Neural progenitor cell (in vitro differentiated cells): ENCODE results near the gene ABCC10. TPM values are rescaled to one million over a fixed set of nuclear protein-coding genes. Genes with fewer than 3 reads are reported as not detected.
"Not testable (repeated sequence)": the region's sequence is repeated elsewhere in the genome, so short reads cannot be mapped to it uniquely, and the experiment has no call there.

ENCODE experiments used
- DNase-seq: peaks from one replicate; pipeline ENCODE4 v3.0.0-alpha.2; 2016; ENCODE audit warnings: low spot score
- H2AFZ ChIP-seq: fragments of 200-600 bp; sonication (generic); replicated peaks from 2 replicates; pipeline ENCODE4 v1.6.1; 2016; ENCODE audit warnings: antibody characterized with exemption
- H3F3A ChIP-seq: fragments of 200-600 bp; sonication (generic); 2 replicates; pipeline ENCODE4 v1.6.1; 2016; ENCODE audit warnings: antibody characterized with exemption, low read depth
- H3K27ac ChIP-seq: fragments of 200-600 bp; sonication (generic); 2 replicates; pipeline ENCODE4 v1.5.1; 2016; ENCODE audit warnings: mild to moderate bottlenecking
- H3K27me3 ChIP-seq: fragments of 200-600 bp; sonication (generic); 2 replicates; pipeline ENCODE4 v1.6.1; 2016; ENCODE audit warnings: mild to moderate bottlenecking, moderate library complexity
- H3K36me3 ChIP-seq: fragments of 200-600 bp; sonication (generic); 2 replicates; pipeline ENCODE4 v1.5.1; 2016
- H3K4me1 ChIP-seq: fragments of 200-600 bp; sonication (generic); 2 replicates; pipeline ENCODE4 v1.6.1; 2016; ENCODE audit warnings: mixed run types
- H3K4me2 ChIP-seq: fragments of 200-600 bp; sonication (generic); 2 replicates; pipeline ENCODE4 v1.6.1; 2016
- H3K4me3 ChIP-seq: fragments of 200-600 bp; sonication (generic); 2 replicates; pipeline ENCODE4 v1.5.1; 2016
- H3K79me2 ChIP-seq: fragments of 200-600 bp; sonication (generic); 2 replicates; pipeline ENCODE4 v1.6.1; 2016; ENCODE audit warnings: low read depth
- H3K9ac ChIP-seq: fragments of 200-600 bp; sonication (generic); 2 replicates; pipeline ENCODE4 v1.6.1; 2016
- H3K9me3 ChIP-seq: fragments of 200-600 bp; sonication (generic); 2 replicates; pipeline ENCODE4 v1.5.1; 2016; ENCODE audit warnings: low read depth
- H4K20me1 ChIP-seq: fragments of 200-600 bp; sonication (generic); 2 replicates; pipeline ENCODE4 v1.6.1; 2016; ENCODE audit warnings: low read depth
- H3K27ac Mint-ChIP-seq: 3 replicates; pipeline ENCODE4 v1.8.0; 2021; ENCODE audit warnings: mixed read lengths
- H3K27me3 Mint-ChIP-seq: 2 replicates; pipeline ENCODE4 v1.8.0; 2022; ENCODE audit warnings: low read depth, mild to moderate bottlenecking, inconsistent platforms, moderate library complexity, mixed read lengths; ENCODE audit not compliant: insufficient read depth
- H3K36me3 Mint-ChIP-seq: 3 replicates; pipeline ENCODE4 v1.8.0; 2021; ENCODE audit warnings: mixed read lengths
- H3K4me1 Mint-ChIP-seq: 3 replicates; pipeline ENCODE4 v1.8.0; 2021; ENCODE audit warnings: mixed read lengths
- H3K4me3 Mint-ChIP-seq: 3 replicates; pipeline ENCODE4 v1.8.0; 2021; ENCODE audit warnings: mild to moderate bottlenecking, moderate library complexity, mixed read lengths
- H3K9me3 Mint-ChIP-seq: 3 replicates; pipeline ENCODE4 v1.8.0; 2020; ENCODE audit warnings: mixed read lengths
- CTCF ChIP-seq: fragments of 200-600 bp; sonication (generic); IDR thresholded peaks from 2 replicates; pipeline ENCODE4 v1.5.1; 2017; ENCODE audit warnings: antibody characterized with exemption, mild to moderate bottlenecking
- EZH2 ChIP-seq: fragments of 200-600 bp; sonication (generic); IDR thresholded peaks from 2 replicates; pipeline ENCODE4 v1.6.1; 2017; ENCODE audit warnings: antibody characterized with exemption, mild to moderate bottlenecking, moderate library complexity
- EZH2phosphoT487 ChIP-seq: fragments of 200-600 bp; sonication (generic); IDR thresholded peaks from 2 replicates; pipeline ENCODE4 v1.6.1; 2017; ENCODE audit warnings: antibody characterized with exemption
- total RNA-seq: library from RNA; depleted of rRNA; stranded (reverse); fragments of >200 nt; gene quantifications from 2 replicates; pipeline ENCODE4 v1.2.3, GENCODE V29; 2015; ENCODE audit warnings: low replicate concordance

The ABCC10 gene
- total RNA-seq, 1 donor from 2014 or later = 10.1 TPM

GRCh38 chr6:43421831-43422230 lies 5.5 kb upstream of the ABCC10 start:
- H3K27me3 ChIP-seq = peaks cover 17% of the 10 kb centered on the region
- Mint-ChIP-seq H3K4me1 (no peaks in the 10 kb centered on the region), H3K36me3 (no peaks in the 10 kb centered on the region), H3K27me3 (peaks cover 10% of the 10 kb centered on the region), H3K27ac (no peak overlapping the region), H3K4me3 (no peak overlapping the region), H3K9me3 (peaks cover 7% of the 10 kb centered on the region)
- H3K4me3 ChIP-seq = no peak overlapping the region
- H3K79me2 ChIP-seq = no peaks in the 10 kb centered on the region
- no peak for DNase-seq
- H2AFZ ChIP-seq = no peak overlapping the region
- H3K4me2 ChIP-seq = no peak overlapping the region
- H3F3A ChIP-seq = peaks cover 1% of the 10 kb centered on the region
- TF ChIP-seq CTCF (no peak), EZH2phosphoT487 (no peak), EZH2 (no peak)
- H3K36me3 ChIP-seq = no peaks in the 10 kb centered on the region
- no peaks in the 10 kb centered on the region for H3K4me1 ChIP-seq
- no peaks in the 10 kb centered on the region for H4K20me1 ChIP-seq
- H3K27ac ChIP-seq = no peak overlapping the region
- H3K9ac ChIP-seq = no peak overlapping the region
- H3K9me3 ChIP-seq = no peaks in the 10 kb centered on the region

GRCh38 chr6:43425083-43425482 lies 2.3 kb upstream of the ABCC10 start:
- H3K36me3 ChIP-seq, H3K27ac ChIP-seq, H3K9me3 Mint-ChIP-seq: not testable (repeated sequence)

GRCh38 chr6:43426928-43427405 lies 374 bp upstream of the ABCC10 start:
- peaks cover 9% of the 10 kb centered on the region for H3K4me1 ChIP-seq
- no peaks in the 10 kb centered on the region for H4K20me1 ChIP-seq
- H3K79me2 ChIP-seq = peaks cover 18% of the 10 kb centered on the region
- Mint-ChIP-seq H3K4me1 (peaks cover 15% of the 10 kb centered on the region), H3K9me3 (peaks cover 8% of the 10 kb centered on the region), H3K4me3 (peak overlapping the region; percentile 91), H3K27ac (peak overlapping the region; percentile 63), H3K36me3 (peaks cover 5% of the 10 kb centered on the region), H3K27me3 (peaks cover 4% of the 10 kb centered on the region)
- peak overlapping the region; percentile 95 for H2AFZ ChIP-seq
- no peaks in the 10 kb centered on the region for H3K27me3 ChIP-seq
- H3K9ac ChIP-seq = no peak overlapping the region
- no peaks in the 10 kb centered on the region for H3K36me3 ChIP-seq
- H3F3A ChIP-seq = peaks cover 13% of the 10 kb centered on the region
- no peaks in the 10 kb centered on the region for H3K9me3 ChIP-seq
- no peak overlapping the region for H3K27ac ChIP-seq
- no peak for TF ChIP-seq CTCF
- peak overlapping the region; percentile 92 for H3K4me3 ChIP-seq
- no peak for DNase-seq
- peak overlapping the region; percentile 85 for H3K4me2 ChIP-seq

More at GRCh38 chr6:43425083-43425482, 2.3 kb upstream of the ABCC10 start:
- H3K9me3 ChIP-seq, H3K27ac Mint-ChIP-seq, H3K9ac ChIP-seq, H3K4me3 Mint-ChIP-seq, H3K4me2 ChIP-seq, H3K36me3 Mint-ChIP-seq, H2AFZ ChIP-seq, H3K4me1 ChIP-seq, H3K27me3 ChIP-seq, H3K4me3 ChIP-seq, H4K20me1 ChIP-seq, DNase-seq, H3K27me3 Mint-ChIP-seq: not testable (repeated sequence)
- Histone ChIP-seq H3K79me2 (peaks cover 18% of the 10 kb centered on the region), H3F3A (peaks cover 13% of the 10 kb centered on the region)
- H3K4me1 Mint-ChIP-seq = peaks cover 15% of the 10 kb centered on the region

- Histone ChIP-seq H3K27me3 (no peaks in the 10 kb centered on the region), H2AFZ (peak overlapping the region; percentile 95), H3K9ac (peak overlapping the region; percentile 86), H3K27ac (no peak overlapping the region), H3K4me2 (peak overlapping the region; percentile 85), H4K20me1 (no peaks in the 10 kb centered on the region), H3K9me3 (no peaks in the 10 kb centered on the region), H3F3A (peaks cover 13% of the 10 kb centered on the region), H3K36me3 (no peaks in the 10 kb centered on the region), H3K4me3 (peak overlapping the region; percentile 92), H3K4me1 (peaks cover 9% of the 10 kb centered on the region), H3K79me2 (peaks cover 18% of the 10 kb centered on the region)
- TF ChIP-seq EZH2phosphoT487 (no peak), CTCF (no peak), EZH2 (no peak)
- no peak for DNase-seq
- Mint-ChIP-seq H3K9me3 (peaks cover 8% of the 10 kb centered on the region), H3K4me1 (peaks cover 15% of the 10 kb centered on the region), H3K27me3 (peaks cover 4% of the 10 kb centered on the region), H3K36me3 (peaks cover 5% of the 10 kb centered on the region), H3K4me3 (peak overlapping the region; percentile 91), H3K27ac (no peak overlapping the region)
Observed at GRCh38 chr6:43428112-43428570, 800 bp downstream of the ABCC10 start.
